HG02943 (cell line): ENCODE data around the gene DTYMK.

ENCODE experiments used
- ATAC-seq: cut with Tn5 transposase; IDR thresholded peaks from one replicate; pipeline ENCODE4 v1.9.1; 2021; ENCODE audit warnings: mild to moderate bottlenecking, low read depth, moderate library complexity; ENCODE audit not compliant: unreplicated experiment

Gene DTYMK

GRCh38 chr2:241652722-241653121 is 33.9 kb downstream of the DTYMK start:
- ATAC-seq: no peak

DNA sequence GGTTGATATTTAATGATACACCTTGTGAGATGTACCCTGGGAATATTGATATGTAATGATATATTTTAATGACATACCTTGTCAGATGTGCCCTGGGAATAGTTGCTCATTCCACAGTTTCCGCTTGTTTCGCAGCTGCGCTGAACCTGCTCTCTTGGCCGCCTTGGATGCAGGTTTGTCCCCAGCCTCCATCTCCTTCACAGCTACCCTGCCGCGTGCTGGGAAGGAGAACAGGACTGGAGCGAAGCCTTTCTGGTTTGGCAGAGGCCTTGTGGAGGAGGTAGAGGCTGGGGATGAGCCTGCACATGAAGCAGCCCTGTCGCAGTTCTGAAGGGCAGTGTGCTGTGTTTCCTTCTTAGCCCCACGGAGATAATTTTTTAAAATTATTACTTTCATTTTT is 34.5 kb downstream of the DTYMK start:
- ATAC-seq: no peak

DNA sequence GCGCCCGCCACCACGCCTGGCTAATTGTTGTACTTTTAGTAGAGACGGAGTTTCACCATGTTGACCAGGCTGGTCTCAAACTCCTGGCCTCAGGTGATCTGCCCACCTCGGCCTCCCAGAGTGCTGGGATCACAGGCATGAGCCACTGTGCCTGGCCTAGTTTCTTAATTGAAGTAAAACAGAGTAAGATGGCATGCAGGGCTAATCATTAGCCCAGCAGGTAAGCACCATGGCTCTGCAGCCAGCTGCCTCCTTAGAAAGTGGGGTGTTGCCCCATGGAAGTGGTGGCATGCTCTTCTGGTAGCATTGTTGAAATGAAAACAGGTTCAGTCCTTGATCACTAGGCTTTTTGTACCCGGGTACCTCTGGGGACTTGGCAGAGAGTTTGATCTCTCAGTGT is 36.7 kb downstream of the DTYMK start:
- ATAC-seq: no peak

GRCh38 chr2:241649404-241649803 is 37.2 kb downstream of the DTYMK start:
- no peak for ATAC-seq

DNA sequence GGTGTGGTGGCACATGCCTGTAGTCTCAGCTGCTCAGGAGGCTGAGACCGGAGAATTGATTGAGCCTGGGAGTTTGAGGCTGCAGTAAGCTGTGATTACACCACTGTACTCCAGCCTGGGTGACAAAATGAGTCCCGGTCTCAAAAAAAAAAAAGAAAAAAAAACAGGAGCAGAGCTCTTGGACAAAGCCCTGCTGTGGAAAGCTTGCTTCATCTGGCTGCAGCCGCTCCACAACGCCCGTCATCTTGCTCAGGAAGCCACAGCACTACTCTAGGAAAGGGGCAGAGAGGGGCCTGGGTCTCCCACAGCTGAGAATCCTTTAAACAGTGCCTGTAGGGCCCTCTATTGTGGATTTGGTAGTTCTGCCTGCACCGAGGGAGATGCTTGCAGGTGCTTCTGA is 38.2 kb downstream of the DTYMK start:
- no peak for ATAC-seq

GRCh38 chr2:241645915-241646645 is 40.5 kb downstream of the DTYMK start:
- no peak for ATAC-seq

DNA sequence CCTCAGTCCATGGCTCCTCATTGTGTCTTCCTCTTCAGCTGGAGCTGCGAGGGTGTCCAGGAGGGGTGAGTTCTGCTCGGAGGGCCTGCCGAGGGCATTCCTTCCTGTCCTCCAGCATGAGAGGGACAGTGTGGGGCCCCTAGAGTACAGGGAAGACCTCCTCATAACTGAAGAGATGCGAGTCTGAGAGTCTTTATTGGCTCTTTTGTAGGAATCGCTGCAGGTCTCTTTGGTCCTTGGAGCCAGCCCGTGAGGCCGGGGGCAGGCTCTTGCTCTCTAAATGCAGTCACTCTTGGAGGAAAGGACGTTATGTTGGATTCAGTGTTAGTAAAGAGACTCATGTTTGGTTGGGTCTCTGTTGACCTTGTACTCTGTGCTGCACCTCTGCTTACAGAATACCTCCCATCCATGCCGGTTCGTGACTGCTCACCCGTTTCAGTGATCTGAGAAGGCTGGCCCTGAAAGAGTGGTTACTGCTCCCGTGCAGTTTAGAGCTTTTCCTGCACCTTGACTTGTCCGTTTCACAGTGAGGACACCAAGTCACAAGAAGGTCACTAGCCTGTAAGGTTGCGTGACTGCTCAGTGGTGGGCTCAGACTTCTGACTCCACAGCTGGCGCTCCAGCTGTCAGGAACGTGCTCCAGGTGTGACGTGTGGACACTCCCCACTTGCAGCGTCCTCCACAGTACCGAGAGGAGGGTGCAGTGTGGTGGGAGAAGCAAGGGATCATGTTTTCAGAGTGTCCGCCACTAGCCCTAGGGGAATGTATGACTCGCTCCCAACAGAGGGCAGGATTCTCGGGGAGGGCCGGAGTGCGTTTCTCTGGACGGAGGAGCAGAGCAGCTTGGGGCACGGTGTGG is 41.3 kb downstream of the DTYMK start:
- no peak for ATAC-seq

DNA sequence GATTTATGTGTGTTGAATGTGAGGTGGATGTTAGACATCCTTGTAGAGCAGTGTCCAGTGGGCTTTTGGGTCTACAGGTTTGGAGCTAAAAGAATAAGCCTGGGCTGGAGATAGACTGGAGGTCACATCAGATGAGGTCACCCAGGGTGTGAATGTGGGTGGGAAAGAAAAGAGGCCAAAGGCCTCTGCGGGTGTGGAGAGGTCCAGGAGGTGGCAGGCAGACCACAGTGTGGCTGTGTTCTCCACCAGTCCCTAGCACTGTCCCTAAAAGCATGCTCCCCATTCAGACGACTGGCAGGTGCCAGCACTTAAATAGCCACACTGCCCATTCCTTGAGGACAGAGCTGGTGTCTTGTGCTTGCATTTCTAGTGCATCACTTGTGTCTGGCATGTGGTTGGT is 45.0 kb downstream of the DTYMK start:
- ATAC-seq: no peak

DNA sequence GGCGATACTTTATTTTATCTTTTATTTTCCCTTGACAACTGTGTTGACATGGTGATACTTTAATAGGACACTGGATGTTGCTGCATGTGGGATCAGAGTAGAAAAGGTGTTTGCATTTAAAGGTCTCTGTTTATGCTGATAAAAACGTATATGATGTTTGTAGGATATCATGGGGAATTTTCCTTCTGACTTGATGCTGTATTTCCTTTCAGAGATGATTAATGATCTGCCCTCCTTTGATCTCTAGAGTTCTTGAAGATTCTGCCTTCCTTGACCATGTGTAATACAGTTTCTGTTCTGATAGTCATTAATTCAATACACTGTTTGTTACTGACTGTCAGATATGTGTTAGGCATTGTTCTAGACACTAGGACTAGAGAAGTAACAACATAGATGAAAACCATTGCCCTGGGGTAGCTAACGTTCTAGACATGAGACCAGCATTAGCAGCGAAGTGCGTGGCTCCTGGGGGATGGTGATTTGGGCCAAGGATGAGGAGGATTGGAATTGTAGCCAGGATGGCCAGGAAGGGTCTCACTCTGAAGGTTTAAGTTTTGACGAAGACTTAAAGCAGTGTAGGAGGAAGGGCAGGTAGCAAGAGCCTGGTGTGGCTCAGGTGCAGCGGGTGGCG is 46.3 kb downstream of the DTYMK start:
- ATAC-seq: no peak

DNA sequence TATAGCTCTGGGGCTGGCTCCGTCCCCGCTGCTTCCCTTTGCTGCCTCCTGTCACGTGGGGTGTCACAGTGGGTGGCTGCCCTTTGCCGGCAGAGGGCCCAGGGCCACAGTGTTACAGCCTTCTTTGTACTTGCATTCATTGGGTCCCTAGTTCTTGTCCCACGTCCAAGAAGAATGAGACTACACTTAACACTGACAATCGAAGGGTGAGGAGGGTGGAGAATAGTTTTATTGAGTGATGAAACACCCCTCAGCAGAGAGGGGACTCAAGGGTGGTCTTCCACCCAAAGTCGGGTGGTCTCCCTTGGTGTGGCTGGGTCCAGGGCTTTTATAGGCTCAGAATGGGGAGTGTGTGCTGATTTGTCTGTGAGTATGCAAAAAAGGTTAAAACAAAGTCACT is 47.2 kb downstream of the DTYMK start:
- ATAC-seq: no peak

DNA sequence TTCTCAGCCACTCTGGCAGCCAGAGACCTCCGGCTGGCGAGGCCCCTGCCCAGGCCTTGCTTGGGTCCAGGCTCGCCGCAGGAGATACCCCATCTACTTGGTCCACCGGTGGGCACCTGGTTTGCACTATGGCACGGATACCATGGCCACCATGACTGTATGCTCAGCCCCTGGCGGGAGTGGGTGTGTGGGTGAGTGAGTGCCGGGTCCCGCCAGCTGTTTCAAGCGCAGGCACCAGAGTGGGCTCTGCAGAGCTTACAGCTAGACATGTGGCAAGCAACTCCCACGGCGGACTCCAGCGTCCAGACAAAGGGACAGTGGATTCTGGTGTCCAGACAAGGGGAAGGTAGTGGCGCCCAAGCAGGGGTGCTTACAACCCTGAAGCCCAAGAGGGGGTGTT is 47.7 kb downstream of the DTYMK start:
- no peak for ATAC-seq

- ATAC-seq: peak; percentile 27
These were observed 48.6 kb downstream of the DTYMK start for GRCh38 chr2:241637795-241638660.

DNA sequence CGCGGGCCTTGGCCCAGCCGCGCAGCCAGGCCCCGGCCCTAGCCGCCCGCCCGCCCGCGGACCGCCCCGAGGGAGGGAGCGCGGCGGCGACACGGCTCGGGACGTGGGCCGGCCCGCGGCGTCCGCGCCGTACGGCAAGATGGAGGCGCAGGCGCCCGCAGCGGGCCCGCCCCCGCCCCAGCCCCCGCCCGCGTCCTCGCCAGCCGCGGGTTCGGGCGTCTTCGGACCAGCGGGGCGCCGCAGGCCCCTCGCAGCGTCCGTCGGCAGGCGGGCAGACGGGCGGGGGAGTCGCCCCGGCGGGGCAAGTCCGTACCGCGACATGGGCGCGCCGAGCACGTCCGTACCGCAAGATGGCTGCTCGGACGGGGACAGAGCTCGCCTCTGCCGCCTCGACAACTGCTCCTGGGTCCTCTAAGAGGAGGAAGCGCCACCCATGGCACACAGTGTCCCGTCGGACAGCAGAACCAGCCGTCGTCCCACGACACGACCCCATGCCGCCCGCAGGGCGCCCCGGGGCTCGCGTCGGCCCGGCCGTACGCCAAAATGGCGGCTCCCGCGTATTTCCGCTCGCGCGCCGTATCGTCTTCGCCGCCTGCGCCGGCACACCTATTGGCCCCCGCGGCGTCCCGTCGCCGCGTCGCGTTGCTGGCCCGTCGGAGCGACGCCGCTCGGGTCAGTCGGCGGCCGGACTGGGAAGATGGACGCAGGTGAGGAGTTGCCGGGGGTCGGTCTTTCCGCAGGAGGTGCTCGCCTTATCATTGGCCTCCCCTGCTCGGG is 49.4 kb downstream of the DTYMK start, which contains the start of the genes ATG4B and THAP4:
ATG4B (plus strand) TSS at position 676 of the 777 bp plus-strand sequence; CDS start at position 698, 22 bp downstream.
THAP4 (minus strand) TSS at position 141 of the 777 bp plus-strand sequence. CDS start 141 bp downstream, outside the sequence.
- peak; percentile 66 for ATAC-seq

DNA sequence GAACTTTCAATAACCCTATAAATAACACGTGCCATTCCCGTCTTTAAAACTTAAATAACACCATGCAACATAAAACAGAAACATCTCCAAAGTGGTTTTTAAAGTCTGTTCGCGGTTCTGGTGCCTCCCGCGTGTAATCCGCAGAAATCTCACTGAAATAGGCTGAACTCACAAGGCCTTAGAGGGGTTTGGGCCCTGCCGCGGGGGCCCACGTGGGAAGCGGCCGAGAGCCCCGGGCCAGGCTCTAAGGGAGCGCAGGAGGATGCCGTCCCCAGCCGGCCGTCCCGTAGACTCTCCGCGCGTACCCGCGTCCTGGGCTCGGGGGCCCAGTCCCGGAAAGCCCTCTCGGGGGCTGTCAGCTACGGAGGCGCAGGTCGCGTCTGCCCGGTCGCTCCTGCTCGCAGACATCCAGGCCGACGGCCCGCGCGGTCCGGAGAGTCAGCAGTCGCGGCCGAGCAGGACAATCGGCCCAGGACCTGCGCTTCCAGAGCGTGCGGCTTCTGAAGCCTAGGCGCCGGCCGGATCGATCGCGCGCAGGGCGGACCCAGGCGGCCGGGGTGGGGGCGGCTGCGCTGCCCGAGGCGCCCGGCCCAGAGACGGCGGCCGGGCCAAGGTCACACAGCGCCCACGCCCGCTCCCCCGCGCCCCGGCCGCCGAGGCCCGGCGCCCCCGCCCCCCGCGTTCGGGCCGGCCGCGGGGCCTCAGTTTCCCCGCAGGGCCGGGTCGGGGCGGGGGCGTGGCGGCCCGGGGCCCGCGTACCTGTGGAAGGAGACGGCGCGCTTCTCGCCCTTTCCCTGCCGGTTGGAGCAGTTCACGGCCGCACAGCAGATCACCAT is 50.2 kb downstream of the DTYMK start:
- peak; percentile 19 for ATAC-seq

DNA sequence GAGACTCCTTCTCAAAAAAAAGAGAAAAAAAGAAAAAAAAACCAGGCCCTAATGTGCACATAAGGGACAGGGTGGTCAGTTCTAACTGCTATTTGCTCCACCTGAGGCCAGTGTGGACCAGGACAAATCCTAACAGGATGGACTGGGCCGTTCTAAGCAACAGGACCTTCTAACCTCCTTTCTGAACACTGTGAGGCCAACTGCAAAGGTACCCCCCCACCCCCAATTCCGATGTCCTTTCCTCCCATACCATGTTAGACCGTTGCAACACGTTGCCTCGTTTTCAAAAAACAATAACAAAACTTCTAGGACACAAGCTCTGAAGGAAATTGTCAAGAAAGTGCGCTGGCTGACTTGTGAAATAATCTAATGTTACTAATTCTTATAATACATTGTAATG is 50.9 kb downstream of the DTYMK start:
- no peak for ATAC-seq

GRCh38 chr2:241633561-241633960 is 53.1 kb downstream of the DTYMK start:
- ATAC-seq: no peak

- ATAC-seq: no peak
These were observed 53.9 kb downstream of the DTYMK start for GRCh38 chr2:241632478-241633325.
